Thymus (tissue), 11 donors: ENCODE results near the gene KRT4. TPM values are rescaled to one million over a fixed set of nuclear protein-coding genes. Genes with fewer than 3 reads are reported as not detected.

Experiments
- DNase-seq, 9 donors: peaks; one replicate each; pipeline ENCODE4 v3.0.0-alpha.2; 2013; ENCODE audit warnings: low spot score in 9 of 9, low read depth in 6 of 9, missing footprints in 1 of 9
- H3K27ac ChIP-seq, 2 donors: one replicate each; pipeline ENCODE4 v1.5.1; 2013; ENCODE audit warnings: control low read depth in 1 of 2, low read depth in 1 of 2, low read length in 1 of 2, mild to moderate bottlenecking in 1 of 2, moderate library complexity in 1 of 2
- H3K27me3 ChIP-seq, 2 donors: one replicate each; pipeline ENCODE4 v1.5.1; 2013; ENCODE audit warnings: low read length in 1 of 2; ENCODE audit not compliant: control insufficient read depth in 2 of 2, insufficient read depth in 1 of 2
- H3K36me3 ChIP-seq, 2 donors: one replicate each; pipeline ENCODE4 v1.5.1; 2013; ENCODE audit warnings: low read length in 1 of 2, mild to moderate bottlenecking in 1 of 2, moderate library complexity in 1 of 2; ENCODE audit not compliant: control insufficient read depth in 2 of 2, insufficient read depth in 2 of 2
- H3K4me1 ChIP-seq, 2 donors: one replicate each; pipeline ENCODE4 v1.5.1; 2013; ENCODE audit warnings: low read length in 2 of 2; ENCODE audit not compliant: control insufficient read depth in 2 of 2, insufficient read depth in 2 of 2
- H3K4me3 ChIP-seq, 2 donors: one replicate each; pipeline ENCODE4 v1.5.1; 2013; ENCODE audit warnings: low read length in 2 of 2, control low read depth in 1 of 2, mild to moderate bottlenecking in 1 of 2
- H3K9me3 ChIP-seq, 2 donors: one replicate each; pipeline ENCODE4 v1.5.1; 2013; ENCODE audit warnings: low read length in 1 of 2, mild to moderate bottlenecking in 1 of 2; ENCODE audit not compliant: control insufficient read depth in 2 of 2, insufficient read depth in 1 of 2
- WGBS: extraction: QIAGEN DNeasy Blood & Tissue Kit; methylation state at CpG from one replicate; pipeline ENCODE4 v1.1.7; 2013; 5-methylcytosine and 5-hydroxymethylcytosine counted together
- polyA plus RNA-seq: library from polyadenylated mRNA; stranded (reverse); fragments of 200-250 nt; gene quantifications from one replicate; pipeline ENCODE4 v1.2.3, GENCODE V29; 2013
- total RNA-seq: library from RNA; stranded (reverse); fragments of 120-200 nt; gene quantifications from one replicate; pipeline ENCODE4 v1.2.4, GENCODE V29; 2013
- donor health status: healthy.

The KRT4 gene
- total and polyA plus RNA-seq, 2 donors: 0.66 to 24.8 TPM

DNA sequence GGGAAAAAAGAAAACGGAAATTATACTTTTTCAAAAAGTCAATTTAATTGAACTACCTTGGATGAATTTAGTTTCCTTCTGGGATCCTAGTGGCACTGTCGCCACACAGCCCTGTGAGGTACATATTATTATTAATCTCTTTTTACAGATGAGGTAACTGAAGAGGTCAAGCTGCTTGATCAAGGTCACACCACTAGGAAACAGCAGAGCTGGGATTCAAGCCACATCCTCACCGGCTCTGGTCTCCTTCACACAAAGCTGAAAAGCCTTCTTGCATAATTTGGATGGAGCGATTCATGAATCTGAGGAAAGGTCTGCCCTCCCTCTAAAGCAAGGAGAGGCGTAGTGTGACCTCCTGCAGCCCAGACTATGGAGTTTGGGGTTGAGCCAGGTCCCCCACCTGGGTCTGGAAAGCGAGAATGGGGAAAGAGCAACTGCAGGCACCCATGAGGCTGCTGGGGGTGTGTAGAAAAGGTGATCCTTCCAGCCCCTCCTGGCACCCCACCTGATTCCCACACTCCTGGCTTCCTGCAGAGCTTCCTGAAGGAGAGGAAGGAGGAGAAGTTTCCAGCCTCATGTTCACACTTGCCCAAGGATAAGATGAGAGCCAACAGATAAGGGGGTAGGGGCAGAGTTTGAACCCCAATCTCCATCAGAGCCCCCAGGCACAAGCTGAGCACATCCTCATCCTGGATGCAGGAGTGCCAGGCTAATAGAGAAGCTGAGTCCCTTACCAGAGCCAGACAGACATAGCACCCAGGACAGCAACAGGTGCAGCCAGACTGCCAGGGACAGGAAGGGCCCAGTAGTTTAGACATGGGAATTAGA is 24.1 kb upstream of the KRT4 start:
- H3K4me1 ChIP-seq: peaks cover 0 to 2% of the 10 kb centered on the region in 2 donors
- 93% methylated on average over 6 of the region's 6 CpGs for WGBS
- DNase-seq: no peak
- H3K27ac ChIP-seq: no peak overlapping the region
- no peaks in the 10 kb centered on the region for H3K36me3 ChIP-seq
- no peak overlapping the region for H3K4me3 ChIP-seq
- no peaks in the 10 kb centered on the region for H3K9me3 ChIP-seq
- H3K27me3 ChIP-seq: peaks cover 0 to 12% of the 10 kb centered on the region in 2 donors

DNA sequence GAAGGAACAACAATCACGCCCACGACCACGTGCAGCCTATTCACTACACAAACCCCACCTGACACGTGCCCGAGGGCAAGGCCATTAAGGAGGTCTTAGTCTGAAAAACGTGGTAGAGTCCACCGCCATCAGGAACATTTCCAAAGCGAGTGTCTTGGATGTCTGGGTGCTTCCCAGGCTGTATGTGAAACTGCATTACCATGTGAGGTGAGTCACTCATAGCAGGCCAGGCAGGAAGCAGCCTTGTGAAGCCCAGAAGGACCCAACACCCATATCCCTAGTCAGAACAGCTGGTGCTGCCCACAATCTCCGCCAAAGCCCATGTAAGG is 23.5 kb upstream of the KRT4 start:
- H3K9me3 ChIP-seq: no peaks in the 10 kb centered on the region
- H3K4me3 ChIP-seq: no peak overlapping the region
- peaks cover 0 to 2% of the 10 kb centered on the region in 2 donors for H3K4me1 ChIP-seq
- peaks cover 0 to 12% of the 10 kb centered on the region in 2 donors for H3K27me3 ChIP-seq
- H3K36me3 ChIP-seq: no peaks in the 10 kb centered on the region
- no peak overlapping the region for H3K27ac ChIP-seq
- 92% methylated on average over 9 of the region's 9 CpGs for WGBS
- no peak for DNase-seq

DNA sequence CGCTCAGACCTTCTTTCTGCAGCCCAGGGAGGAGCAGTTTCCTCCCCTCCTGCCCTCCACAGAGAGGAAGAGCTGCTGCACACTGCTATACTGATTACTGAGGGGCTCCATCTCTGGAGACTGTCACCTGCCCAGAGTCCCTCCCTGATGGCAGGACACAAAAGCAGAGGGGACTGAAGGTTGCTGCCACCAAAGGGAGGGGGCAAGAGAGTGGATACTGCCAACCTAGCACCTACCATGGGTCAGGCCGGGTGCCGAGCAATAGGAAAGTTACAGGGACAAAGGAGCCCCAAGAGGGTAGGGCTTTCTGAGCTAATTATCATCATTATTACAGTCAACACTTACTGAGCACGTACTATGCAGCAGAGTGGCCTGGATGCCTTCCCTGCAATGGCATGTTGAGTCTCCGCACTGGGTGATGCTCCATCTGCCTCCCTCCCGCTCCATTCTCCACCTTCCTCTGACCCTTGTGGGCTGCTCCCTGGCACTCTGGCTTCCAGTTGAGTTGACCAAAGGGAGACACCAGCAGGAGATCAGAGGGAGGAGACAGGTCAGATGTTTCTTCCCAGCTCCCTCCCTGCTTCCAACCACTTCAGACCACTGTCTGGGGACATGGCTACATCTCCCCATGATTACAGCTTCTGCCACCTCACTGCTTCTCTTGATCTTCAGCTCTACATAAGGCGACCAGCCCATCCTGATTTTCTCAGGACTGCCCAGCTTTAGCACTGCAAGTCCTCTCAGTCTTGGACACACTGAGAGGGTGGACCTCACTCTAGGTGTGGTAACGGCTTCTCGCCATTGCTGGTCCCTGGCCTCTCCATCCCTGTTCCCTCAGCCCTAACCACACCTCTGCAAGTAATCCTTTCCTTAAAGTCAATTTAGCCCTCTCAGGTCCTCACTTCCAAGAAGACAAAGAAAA is 22.8 kb upstream of the KRT4 start:
- Histone ChIP-seq H3K27ac (no peak overlapping the region), H3K36me3 (no peaks in the 10 kb centered on the region), H3K27me3 (peaks cover 0 to 10% of the 10 kb centered on the region in 2 donors), H3K4me3 (no peak overlapping the region), H3K4me1 (peaks cover 0 to 2% of the 10 kb centered on the region in 2 donors), H3K9me3 (no peaks in the 10 kb centered on the region)
- DNase-seq: no peak
- 93% methylated on average over 9 of the region's 9 CpGs for WGBS

DNA sequence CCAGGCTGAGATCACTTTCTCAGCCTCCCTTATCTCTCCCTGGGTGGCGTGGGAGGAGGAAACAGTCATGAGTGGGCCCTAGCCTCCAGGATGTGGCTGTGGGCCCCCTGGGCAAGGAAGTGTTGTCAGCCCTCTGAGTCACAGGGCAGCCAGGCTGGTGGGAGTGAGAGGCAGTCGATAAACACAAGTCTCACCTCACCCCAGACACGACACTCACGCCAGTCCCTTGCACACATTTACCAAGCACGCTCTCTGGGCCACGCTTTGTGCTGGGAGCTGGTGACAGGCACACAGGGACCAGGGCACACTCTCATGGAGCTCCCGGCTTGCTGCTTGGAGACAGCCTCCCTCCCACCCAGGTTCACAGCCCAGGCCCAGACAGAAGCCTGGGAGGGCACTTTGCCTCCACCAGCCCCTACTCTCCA is 22.1 kb upstream of the KRT4 start:
- H3K4me1 ChIP-seq: peaks cover 0 to 2% of the 10 kb centered on the region in 2 donors
- H3K27me3 ChIP-seq: peaks cover 0 to 13% of the 10 kb centered on the region in 2 donors
- no peak overlapping the region for H3K27ac ChIP-seq
- no peak overlapping the region for H3K4me3 ChIP-seq
- whole genome bisulfite sequencing: 77% methylated on average over 7 of the region's 7 CpGs
- H3K36me3 ChIP-seq: no peaks in the 10 kb centered on the region
- DNase-seq: no peak
- H3K9me3 ChIP-seq: no peaks in the 10 kb centered on the region

DNA sequence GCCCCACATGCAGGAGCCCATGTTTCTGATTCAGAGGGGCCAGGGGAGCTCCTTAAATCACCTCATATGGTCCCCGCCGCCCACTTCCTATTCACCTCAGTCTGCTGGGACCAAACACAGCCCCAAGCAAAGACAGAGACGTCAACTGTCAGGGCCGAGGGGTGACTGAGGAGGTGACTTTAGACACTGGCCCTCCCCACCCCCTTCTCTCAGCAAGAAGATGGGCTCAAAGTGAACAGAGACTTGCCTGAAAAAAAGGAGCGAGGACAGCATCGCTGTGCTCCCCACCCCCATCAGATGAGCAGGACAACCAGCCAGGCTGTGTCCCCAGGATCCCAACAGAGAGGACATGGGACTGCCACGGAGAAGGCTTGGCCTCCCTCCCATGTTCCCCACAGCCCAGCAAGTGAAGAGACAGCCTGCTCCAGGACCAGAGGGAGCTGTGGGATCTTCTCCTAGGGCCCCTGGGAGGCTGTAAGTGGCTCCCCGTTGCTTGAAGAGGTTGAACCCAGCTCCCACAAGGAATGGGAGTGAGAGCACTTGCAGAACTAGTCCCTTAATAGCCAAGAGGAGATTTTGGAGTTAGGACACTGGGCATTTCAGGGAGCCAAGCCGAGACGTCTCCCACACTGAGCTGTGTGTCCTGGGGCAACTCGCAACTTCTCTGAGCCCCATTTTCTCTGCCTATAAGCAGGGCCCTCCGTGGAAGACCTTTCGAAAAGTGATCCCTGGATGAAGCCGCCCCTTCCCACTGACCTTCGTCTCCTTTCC is 21.5 kb upstream of the KRT4 start:
- no peak for DNase-seq
- H3K36me3 ChIP-seq: no peaks in the 10 kb centered on the region
- no peak overlapping the region for H3K4me3 ChIP-seq
- H3K9me3 ChIP-seq: no peaks in the 10 kb centered on the region
- WGBS: 95% methylated on average over 15 of the region's 15 CpGs
- peaks cover 0 to 2% of the 10 kb centered on the region in 2 donors for H3K4me1 ChIP-seq
- no peak overlapping the region for H3K27ac ChIP-seq
- H3K27me3 ChIP-seq: peaks cover 0 to 13% of the 10 kb centered on the region in 2 donors

- DNase-seq: no peak
- WGBS: 86% methylated on average over 4 of the region's 4 CpGs
- Histone ChIP-seq H3K27me3 (peaks cover 0 to 13% of the 10 kb centered on the region in 2 donors), H3K9me3 (no peaks in the 10 kb centered on the region), H3K4me3 (no peak overlapping the region), H3K4me1 (peaks cover 0 to 2% of the 10 kb centered on the region in 2 donors), H3K36me3 (no peaks in the 10 kb centered on the region), H3K27ac (no peak overlapping the region)
Observed at GRCh38 chr12:52834727-52835001, 20.7 kb upstream of the KRT4 start.

- peaks cover 0 to 2% of the 10 kb centered on the region in 2 donors for H3K4me1 ChIP-seq
- no peak within 1 kb of the TSS for H3K4me3 ChIP-seq
- H3K27me3 ChIP-seq: peaks cover 0 to 12% of the 10 kb centered on the region in 2 donors
- H3K27ac ChIP-seq: no peak within 1 kb of the TSS
- no peaks in the 10 kb centered on the region for H3K36me3 ChIP-seq
- DNase-seq: no peak
- 91% methylated on average over 22 of the region's 22 CpGs for WGBS
- no peaks in the 10 kb centered on the region for H3K9me3 ChIP-seq
Observed at GRCh38 chr12:52833922-52834726, 20.2 kb upstream of the KRT4 start, which contains the start of gene KRT79. KRT79 (minus strand) TSS chr12:52834311; CDS start chr12:52834260, 51 bp downstream.
